ENCODE data around the gene ATP8B1. TPM values are rescaled to one million over a fixed set of nuclear protein-coding genes. Genes with fewer than 3 reads are reported as not detected.
"Not testable (repeated sequence)": the region's sequence is repeated elsewhere in the genome, so short reads cannot be mapped to it uniquely, and the experiment has no call there.

The ATP8B1 gene
- total RNA-seq = 30.9 TPM

DNA sequence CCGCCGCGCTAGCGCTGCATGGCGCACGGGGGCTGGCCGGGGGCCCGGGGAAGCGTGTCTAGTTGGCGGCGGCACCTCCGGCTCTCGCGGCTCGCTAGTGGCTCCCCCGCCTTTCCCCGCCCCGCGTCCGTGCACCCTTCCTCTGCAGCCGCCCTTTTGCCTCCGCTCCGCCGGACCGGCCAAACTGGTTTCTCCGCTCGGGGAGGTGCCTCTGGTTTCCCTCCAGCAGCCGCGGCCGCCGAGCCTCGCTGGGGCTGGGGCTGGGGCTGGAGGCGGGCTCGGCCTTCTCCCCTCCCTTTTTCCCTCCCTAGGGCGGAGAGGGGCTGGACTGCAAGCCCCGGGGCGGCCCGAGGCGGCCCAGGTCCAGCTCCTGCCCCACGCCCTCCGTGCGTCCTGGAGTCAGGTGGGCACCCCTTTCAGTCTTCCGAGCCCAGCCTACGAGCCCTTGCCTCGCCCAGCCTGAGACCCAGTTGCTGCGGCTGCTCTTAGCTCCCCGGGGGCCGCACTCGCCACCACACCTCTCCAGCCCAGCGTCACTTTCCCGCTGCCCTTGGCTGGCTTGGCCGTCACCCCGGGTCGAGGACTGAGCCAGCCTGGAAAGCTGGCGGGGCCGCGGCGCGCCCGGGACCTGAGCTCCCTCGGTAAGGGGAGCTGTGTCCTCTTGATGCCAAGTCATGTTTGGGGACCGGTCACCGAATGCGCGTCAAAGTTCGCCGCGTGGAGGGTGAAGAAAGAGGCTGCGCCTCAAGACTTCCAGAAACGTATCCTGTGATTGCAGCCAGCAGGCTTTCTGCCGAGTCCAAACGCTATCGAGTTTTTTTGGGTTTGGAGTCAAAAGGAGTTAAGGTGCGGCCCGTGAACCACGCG lies at the start of gene ATP8B1:
Gene ATP8B1, minus strand, starts transcription at position 213 of the 867 bp plus-strand sequence. CDS start 71,508 bp downstream, outside the sequence.
- TF ChIP-seq, protein P1, sequence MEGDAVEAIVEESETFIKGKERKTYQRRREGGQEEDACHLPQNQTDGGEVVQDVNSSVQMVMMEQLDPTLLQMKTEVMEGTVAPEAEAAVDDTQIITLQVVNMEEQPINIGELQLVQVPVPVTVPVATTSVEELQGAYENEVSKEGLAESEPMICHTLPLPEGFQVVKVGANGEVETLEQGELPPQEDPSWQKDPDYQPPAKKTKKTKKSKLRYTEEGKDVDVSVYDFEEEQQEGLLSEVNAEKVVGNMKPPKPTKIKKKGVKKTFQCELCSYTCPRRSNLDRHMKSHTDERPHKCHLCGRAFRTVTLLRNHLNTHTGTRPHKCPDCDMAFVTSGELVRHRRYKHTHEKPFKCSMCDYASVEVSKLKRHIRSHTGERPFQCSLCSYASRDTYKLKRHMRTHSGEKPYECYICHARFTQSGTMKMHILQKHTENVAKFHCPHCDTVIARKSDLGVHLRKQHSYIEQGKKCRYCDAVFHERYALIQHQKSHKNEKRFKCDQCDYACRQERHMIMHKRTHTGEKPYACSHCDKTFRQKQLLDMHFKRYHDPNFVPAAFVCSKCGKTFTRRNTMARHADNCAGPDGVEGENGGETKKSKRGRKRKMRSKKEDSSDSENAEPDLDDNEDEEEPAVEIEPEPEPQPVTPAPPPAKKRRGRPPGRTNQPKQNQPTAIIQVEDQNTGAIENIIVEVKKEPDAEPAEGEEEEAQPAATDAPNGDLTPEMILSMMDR (IDR thresholded peaks at IDR 0.05) = no peak
- H3K27me3 ChIP-seq = no peaks in the 10 kb centered on the region
- DNase-seq (ENCODE audit: low spot score in 2 of 2) = peak in 1 of 2 donors; percentile 92
- intact Hi-C loops (cut with DNase I) = loop anchor here (1.0 to 10.0 kb wide), 4 partner anchors 15 to 241 kb away; partner anchors contain the start of gene NEDD4L
- no peaks in the 10 kb centered on the region for H3K36me3 ChIP-seq
- no peaks in the 10 kb centered on the region for H3K9me3 ChIP-seq
- H3K27ac ChIP-seq = peak within 1 kb of the TSS; percentile 97
- peaks cover 5 to 41% of the 10 kb centered on the region in 2 donors for H3K4me1 ChIP-seq
- H3K4me3 ChIP-seq = peak within 1 kb of the TSS; percentile 99

DNA sequence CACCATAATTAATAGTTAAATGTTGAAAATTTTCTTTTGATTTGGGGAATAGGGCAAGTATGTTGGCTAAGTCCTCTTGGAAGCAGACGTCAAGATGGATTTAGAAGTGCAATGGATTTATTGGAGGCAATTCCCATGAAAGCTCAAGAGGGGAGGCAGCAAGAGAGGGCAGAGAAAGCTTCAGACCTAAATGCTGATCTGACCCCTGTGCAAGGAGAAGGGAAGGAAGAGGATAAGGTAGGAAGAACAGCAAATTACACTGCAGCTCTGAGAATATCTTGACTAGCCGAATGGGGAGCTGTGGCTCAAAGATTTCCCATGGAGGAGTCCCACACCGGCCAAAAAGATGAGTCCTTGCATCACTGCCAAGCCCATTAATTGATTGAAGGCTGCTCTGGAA lies 46.9 kb upstream of the ATP8B1 start:
- Histone ChIP-seq H3K4me1 (no peaks in the 10 kb centered on the region), H3K4me3 (no peak overlapping the region), H3K27ac (no peak overlapping the region), H3K27me3 (no peaks in the 10 kb centered on the region), H3K9me3 (no peaks in the 10 kb centered on the region), H3K36me3 (no peaks in the 10 kb centered on the region)
- DNase-seq (ENCODE audit: low spot score in 2 of 2) = no peak
- intact Hi-C loops (cut with DNase I) = no loop called here
- TF ChIP-seq, protein P1 (IDR thresholded peaks at IDR 0.05) = no peak

DNA sequence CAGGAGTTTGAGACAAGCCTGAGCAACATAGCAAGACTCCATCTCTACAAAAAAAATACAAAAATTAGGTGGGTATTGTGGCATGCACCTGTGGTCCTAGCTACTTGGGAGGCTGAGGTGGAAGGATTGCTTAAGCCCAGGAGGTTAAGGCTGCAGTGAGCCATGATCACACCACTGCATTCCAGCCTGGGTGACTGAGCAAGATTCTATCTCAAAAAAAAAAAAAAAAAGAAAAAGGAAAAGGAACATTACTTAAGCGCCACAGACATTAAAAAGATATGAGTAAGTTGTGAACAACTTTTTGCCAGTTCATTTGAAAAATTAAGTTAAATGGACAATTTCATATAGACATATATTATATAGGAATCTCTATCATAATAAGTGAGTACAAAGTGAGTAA lies 45.3 kb upstream of the ATP8B1 start:
- intact Hi-C loops (cut with DNase I) = loop anchor here (10.0 kb wide), 1 partner anchor 414 kb away; the partner anchor contains the start of gene ONECUT2
- H3K27ac ChIP-seq = not testable (repeated sequence)

DNA sequence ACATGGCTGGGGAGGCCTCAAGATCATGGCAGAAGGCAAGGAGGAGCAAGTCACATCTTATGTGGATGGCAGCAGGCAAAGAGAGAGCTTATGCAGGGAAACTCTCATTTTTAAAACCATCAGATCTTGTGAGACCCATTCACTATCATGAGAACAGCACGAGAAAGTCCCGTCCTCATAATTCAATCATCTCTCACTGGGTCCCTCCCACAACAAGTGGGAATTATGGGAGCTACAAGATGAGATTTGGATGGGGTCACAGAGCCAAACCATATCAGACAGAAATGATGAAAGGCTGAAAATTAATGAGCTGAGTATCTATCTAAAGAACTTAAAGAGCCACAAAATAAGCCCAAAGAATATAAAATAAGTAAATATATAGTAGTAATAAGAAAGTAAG lies 44.3 kb upstream of the ATP8B1 start:
- not testable (repeated sequence) for DNase-seq (ENCODE audit: low spot score in 2 of 2); H3K4me3 ChIP-seq; H3K9me3 ChIP-seq; H3K4me1 ChIP-seq; H3K27me3 ChIP-seq; H3K36me3 ChIP-seq; H3K27ac ChIP-seq
- intact Hi-C loops (cut with DNase I) = loop anchor here (10.0 kb wide), 1 partner anchor 413 kb away; the partner anchor contains the start of gene ONECUT2

More for the DNA sequence above, 45.3 kb upstream of the ATP8B1 start:
- not testable (repeated sequence) for H3K9me3 ChIP-seq; H3K36me3 ChIP-seq; H3K4me3 ChIP-seq; H3K27me3 ChIP-seq; DNase-seq (ENCODE audit: low spot score in 2 of 2); H3K4me1 ChIP-seq

DNA sequence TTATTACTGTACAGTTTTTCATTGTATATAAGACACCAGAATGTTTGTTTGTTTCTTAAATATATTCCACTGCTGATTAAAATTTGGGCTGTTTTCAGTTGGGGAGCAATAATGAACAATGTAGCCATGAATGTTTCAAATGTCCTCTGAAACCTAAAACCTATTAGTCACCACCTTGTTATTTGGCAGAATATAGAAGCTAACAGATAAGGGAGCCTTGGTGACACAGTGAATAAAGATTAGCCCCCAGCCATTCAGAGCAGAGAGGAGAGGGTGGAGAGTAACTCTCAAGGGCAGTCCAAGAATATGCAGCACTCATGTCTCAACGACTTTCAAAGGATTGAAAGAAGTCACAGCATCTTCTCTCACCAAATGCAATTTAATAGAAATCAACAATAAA lies 43.1 kb upstream of the ATP8B1 start:
- no peaks in the 10 kb centered on the region for H3K9me3 ChIP-seq
- intact Hi-C loops (cut with DNase I) = loop anchor here (10.0 kb wide), 1 partner anchor 411 kb away; the partner anchor contains the start of gene ONECUT2
- H3K27ac ChIP-seq = no peak overlapping the region

DNA sequence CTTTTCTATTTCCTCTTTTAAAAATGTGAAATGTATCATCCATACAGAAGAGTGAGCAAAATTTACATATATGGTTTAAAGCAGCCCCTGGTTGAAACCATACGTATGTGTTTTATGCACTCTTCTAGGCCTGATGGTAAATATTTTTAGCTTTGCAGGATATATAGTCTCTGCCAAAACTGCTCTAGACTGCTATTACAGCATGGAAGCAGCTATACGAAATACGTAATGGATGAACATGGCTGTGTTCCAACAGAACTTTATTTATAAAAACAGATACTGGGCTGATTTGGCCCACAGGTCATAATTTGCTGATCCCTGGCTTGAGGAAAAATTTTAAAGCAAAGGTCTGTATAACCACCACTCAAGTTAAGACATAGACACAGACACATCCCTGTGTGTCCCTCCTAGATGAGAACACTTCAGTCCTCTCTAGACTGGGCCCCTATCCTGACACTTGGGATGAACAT lies 42.5 kb upstream of the ATP8B1 start:
- DNase-seq (ENCODE audit: low spot score in 2 of 2) = no peak
- Histone ChIP-seq H3K27ac (no peak overlapping the region), H3K9me3 (no peaks in the 10 kb centered on the region), H3K27me3 (no peaks in the 10 kb centered on the region), H3K36me3 (no peaks in the 10 kb centered on the region), H3K4me1 (no peaks in the 10 kb centered on the region), H3K4me3 (no peak overlapping the region)
- intact Hi-C loops (cut with DNase I) = loop anchor here (10.0 kb wide), 1 partner anchor 411 kb away; the partner anchor contains the start of gene ONECUT2
- TF ChIP-seq, protein P1 (IDR thresholded peaks at IDR 0.05) = no peak

More for the DNA sequence above, 43.1 kb upstream of the ATP8B1 start:
- no peaks in the 10 kb centered on the region for H3K4me1 ChIP-seq
- TF ChIP-seq, protein P1 (IDR thresholded peaks at IDR 0.05) = no peak
- no peaks in the 10 kb centered on the region for H3K36me3 ChIP-seq
- H3K27me3 ChIP-seq = no peaks in the 10 kb centered on the region
- no peak for DNase-seq (ENCODE audit: low spot score in 2 of 2)
- no peak overlapping the region for H3K4me3 ChIP-seq
